Lower leg skin (tissue), 4 donors: ENCODE results near the gene CTNND2. TPM values are rescaled to one million over a fixed set of nuclear protein-coding genes. Genes with fewer than 3 reads are reported as not detected.

ENCODE experiments used
- DNase-seq, 2 donors: peaks; one replicate each; pipeline ENCODE4 v3.0.0-alpha.2; 2019; ENCODE audit warnings: low spot score in 2 of 2
- H3K4me3 ChIP-seq: fragments of 200-600 bp; sonication (generic); 2 replicates; pipeline ENCODE4 v1.5.1; 2017; ENCODE audit warnings: mild to moderate bottlenecking, low read depth; ENCODE audit not compliant: poor library complexity, severe bottlenecking
- POLR2A ChIP-seq, 2 donors: fragments of 450-650 bp; IDR thresholded peaks; one replicate each; pipeline ENCODE4 v1.6.1; 2016 to 2017; ENCODE audit warnings: antibody characterized with exemption in 2 of 2, mild to moderate bottlenecking in 1 of 2, moderate library complexity in 1 of 2
- WGBS, 2 donors: methylation state at CpG; one replicate each; pipeline ENCODE4 v1.1.5; 2018; 5-methylcytosine and 5-hydroxymethylcytosine counted together
- intact Hi-C: fragments of 100-400 bp; cut with DNase I; formaldehyde crosslinking; loops from one replicate; pipeline ENCODE4 v1.15.0; 2023; ENCODE audit warnings: low total_unique reads
- total RNA-seq, 4 donors: library from RNA; depleted of rRNA; stranded (reverse); fragments of >200 nt; gene quantifications; one replicate each; pipeline ENCODE4 v1.1.0, GENCODE V29; 2016
- TF ChIP-seq, protein P1 (sequence below), 3 donors: fragments of 450-650 bp; IDR thresholded peaks; one replicate each; pipeline ENCODE4 v1.5.1; 2016; ENCODE audit warnings: antibody characterized with exemption in 3 of 3, mild to moderate bottlenecking in 3 of 3, moderate library complexity in 2 of 3

Gene CTNND2
- total RNA-seq, 4 donors from 2014 or later, result 0.21 to 2.9 (median 0.55) TPM

GRCh38 chr5:11273180-11273903 lies 630.9 kb downstream of the CTNND2 start:
- intact Hi-C loops, result no loop called here
- no peak overlapping the region for H3K4me3 ChIP-seq
- DNase-seq, result no peak
- TF ChIP-seq, protein P1, sequence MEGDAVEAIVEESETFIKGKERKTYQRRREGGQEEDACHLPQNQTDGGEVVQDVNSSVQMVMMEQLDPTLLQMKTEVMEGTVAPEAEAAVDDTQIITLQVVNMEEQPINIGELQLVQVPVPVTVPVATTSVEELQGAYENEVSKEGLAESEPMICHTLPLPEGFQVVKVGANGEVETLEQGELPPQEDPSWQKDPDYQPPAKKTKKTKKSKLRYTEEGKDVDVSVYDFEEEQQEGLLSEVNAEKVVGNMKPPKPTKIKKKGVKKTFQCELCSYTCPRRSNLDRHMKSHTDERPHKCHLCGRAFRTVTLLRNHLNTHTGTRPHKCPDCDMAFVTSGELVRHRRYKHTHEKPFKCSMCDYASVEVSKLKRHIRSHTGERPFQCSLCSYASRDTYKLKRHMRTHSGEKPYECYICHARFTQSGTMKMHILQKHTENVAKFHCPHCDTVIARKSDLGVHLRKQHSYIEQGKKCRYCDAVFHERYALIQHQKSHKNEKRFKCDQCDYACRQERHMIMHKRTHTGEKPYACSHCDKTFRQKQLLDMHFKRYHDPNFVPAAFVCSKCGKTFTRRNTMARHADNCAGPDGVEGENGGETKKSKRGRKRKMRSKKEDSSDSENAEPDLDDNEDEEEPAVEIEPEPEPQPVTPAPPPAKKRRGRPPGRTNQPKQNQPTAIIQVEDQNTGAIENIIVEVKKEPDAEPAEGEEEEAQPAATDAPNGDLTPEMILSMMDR (IDR thresholded peaks at IDR 0.05), result no peak
- TF ChIP-seq POLR2A (IDR thresholded peaks at IDR 0.05), result no peak
- 80 to 81% methylated on average over 11 of the region's 11 CpGs for WGBS, 2 donors

- no peak overlapping the region for H3K4me3 ChIP-seq
- intact Hi-C loops, result no loop called here
- WGBS, 2 donors, result 87% methylated on average over 3 of the region's 3 CpGs
- TF ChIP-seq, protein P1 (IDR thresholded peaks at IDR 0.05), result no peak
- no peak for TF ChIP-seq POLR2A (IDR thresholded peaks at IDR 0.05)
- no peak for DNase-seq
These were observed 634.7 kb downstream of the CTNND2 start for GRCh38 chr5:11269515-11269914.

- no peak for TF ChIP-seq POLR2A (IDR thresholded peaks at IDR 0.05)
- TF ChIP-seq, protein P1 (IDR thresholded peaks at IDR 0.05), result no peak
- no peak for DNase-seq
- 86 to 88% methylated on average over 6 of the region's 6 CpGs for WGBS, 2 donors
- no peak overlapping the region for H3K4me3 ChIP-seq
- intact Hi-C loops, result no loop called here
These were observed 635.4 kb downstream of the CTNND2 start for GRCh38 chr5:11268891-11269290.

GRCh38 chr5:11266331-11266730 lies 637.9 kb downstream of the CTNND2 start:
- H3K4me3 ChIP-seq, result no peak overlapping the region
- WGBS, 2 donors, result 82 to 90% methylated on average over 2 of the region's 2 CpGs
- TF ChIP-seq, protein P1 (IDR thresholded peaks at IDR 0.05), result no peak
- no peak for TF ChIP-seq POLR2A (IDR thresholded peaks at IDR 0.05)
- DNase-seq, result no peak
- intact Hi-C loops, result no loop called here

DNA sequence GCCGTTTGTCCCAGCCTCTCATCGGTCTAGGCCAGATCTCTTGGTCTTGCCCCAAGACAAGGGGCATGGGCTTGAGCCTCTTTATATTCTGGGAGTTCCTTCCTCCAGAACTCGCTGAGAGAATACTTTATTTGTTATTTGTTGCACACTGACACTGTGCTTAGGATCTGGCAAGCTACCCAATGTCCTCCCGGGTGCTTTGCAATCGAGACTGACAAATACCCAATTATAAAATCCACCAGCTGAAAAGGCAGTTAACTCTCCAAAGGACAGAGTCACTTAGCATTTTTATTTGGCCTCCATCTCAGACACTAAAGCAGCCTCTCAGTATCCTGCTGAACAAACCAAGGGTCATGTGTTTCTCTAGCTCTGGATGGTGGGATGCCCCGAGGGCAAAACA lies 643.0 kb downstream of the CTNND2 start:
- TF ChIP-seq, protein P1 (IDR thresholded peaks at IDR 0.05), result no peak
- TF ChIP-seq POLR2A (IDR thresholded peaks at IDR 0.05), result no peak
- intact Hi-C loops, result no loop called here
- DNase-seq, result no peak
- H3K4me3 ChIP-seq, result no peak overlapping the region
- 69 to 77% methylated on average over 6 of the region's 6 CpGs for WGBS, 2 donors

DNA sequence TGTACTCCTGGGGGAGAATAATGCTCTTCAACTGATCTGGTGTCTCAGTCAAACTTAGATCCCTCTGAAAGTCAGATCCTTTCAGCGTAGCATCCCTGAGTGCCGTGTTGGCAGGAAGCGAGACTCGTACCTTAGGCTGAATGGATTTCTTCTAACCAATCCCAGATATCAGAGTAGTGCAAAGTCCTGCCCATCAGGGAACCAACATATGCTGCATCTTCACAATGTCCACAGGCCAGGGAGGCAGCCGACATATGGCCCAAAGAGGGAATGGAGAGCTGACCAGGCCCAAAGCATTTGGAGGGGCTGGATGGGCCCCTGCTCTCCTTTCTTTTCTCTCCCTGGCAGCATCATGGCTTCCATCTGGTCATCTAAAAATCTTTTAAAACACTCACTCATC lies 646.2 kb downstream of the CTNND2 start:
- H3K4me3 ChIP-seq, result no peak overlapping the region
- 80 to 91% methylated on average over 5 of the region's 5 CpGs for WGBS, 2 donors
- no peak for TF ChIP-seq POLR2A (IDR thresholded peaks at IDR 0.05)
- TF ChIP-seq, protein P1 (IDR thresholded peaks at IDR 0.05), result no peak
- intact Hi-C loops, result no loop called here
- DNase-seq, result no peak
